Muscle of arm (tissue), 12 donors: ENCODE measurements around the gene POLR3K. TPM values are rescaled to one million over a fixed set of nuclear protein-coding genes. Genes with fewer than 3 reads are reported as not detected.
A peak's percentile ranks its signal among the peaks of the same experiment; 100 is the strongest.

Experiments used
- DNase-seq: peaks from one replicate; pipeline ENCODE4 v3.0.0-alpha.2; 2013
- polyA plus RNA-seq, 12 donors: library from polyadenylated mRNA; unstranded; fragments of 120-200 nt; gene quantifications; one replicate each; pipeline ENCODE4 v1.2.1, GENCODE V29; 2013; ENCODE audit not compliant: insufficient read length in 12 of 12

POLR3K gene
- polyA plus RNA-seq, 12 donors = 6.0 to 13.5 (median 7.8) TPM; not detected in 1

DNA sequence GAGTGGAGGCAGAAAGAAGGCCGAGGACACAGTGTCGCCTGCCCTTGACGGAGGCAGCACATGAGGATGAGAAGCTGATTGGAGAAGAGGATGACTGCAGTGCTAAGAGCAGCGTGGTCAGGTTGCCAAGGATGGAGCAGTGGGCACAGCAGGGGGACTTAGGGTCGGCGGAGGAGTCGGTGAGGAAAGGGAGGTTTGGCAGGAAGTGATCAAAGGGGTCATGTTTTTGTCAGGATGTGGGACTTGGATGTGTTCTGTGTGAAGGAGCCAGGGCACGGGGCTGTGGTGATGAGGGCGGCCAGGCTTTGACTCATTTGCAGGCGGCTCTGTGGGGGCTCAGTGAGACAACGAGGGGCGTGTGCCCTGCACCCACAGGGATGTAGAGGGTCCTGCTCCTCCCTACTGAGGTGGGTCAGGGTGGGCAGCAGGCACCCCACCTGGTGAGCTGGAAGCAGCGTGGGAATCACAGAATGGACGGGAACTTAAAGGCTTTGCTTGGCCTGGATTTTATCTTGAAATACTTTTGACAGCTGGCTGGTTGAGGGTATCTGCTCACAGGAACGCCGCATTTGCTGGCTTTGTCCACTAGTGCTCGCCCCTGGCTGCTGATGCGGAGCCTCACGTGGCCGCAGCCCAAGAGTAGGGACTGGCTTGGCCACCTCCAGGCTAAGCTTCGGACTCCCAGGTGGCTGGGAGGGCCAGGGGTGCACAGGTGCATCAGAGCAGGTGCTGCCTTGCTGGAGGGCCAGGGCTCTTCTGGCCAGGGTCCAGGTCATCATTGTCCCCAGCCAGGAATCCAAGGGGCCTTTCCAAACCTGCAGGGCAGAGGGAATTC, 30.6 kb upstream of the POLR3K start:
- DNase-seq = no peak

GRCh38 chr16:83060-83603, 29.7 kb upstream of the POLR3K start:
- no peak for DNase-seq

DNA sequence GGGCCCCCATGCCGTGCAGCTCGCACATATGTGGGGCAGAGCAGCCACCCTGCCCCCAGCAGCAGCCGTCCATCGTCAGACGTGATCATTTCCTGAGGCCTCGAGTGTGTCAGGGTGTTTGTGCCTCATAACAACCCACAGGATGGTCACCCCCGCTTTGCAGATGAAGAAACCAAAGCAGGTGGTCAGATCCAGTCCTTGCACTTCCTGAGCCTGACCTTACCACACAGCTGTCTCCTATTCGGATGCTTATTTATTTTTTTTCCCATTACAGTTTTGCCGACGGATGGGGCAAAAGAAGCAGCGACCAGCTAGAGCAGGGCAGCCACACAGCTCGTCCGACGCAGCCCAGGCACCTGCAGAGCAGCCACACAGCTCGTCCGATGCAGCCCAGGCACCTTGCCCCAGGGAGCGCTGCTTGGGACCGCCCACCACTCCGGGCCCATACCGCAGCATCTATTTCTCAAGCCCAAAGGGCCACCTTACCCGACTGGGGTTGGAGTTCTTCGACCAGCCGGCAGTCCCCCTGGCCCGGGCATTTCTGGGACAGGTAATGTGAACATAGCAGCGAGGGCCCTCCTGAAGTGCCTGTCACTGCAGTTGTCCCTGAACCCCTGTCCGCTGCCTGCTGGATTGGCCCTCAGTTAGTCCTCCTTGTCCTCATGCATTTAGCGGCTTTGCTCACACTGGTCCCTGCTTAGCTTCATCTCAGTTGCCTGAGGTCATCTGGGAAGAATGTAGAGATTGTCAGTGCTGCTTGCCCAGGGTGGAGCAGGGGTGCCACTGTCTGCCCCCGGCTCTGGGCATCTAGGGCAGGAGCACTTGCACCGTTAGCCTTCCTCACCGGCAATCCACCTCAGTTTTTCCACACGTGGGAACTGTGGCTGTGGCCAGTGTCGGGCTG, 26.0 kb upstream of the POLR3K start:
- DNase-seq = no peak

GRCh38 chr16:78444-79150, 25.2 kb upstream of the POLR3K start:
- DNase-seq = no peak

GRCh38 chr16:77807-78443, 24.5 kb upstream of the POLR3K start, which contains the start of gene MPG:
Gene MPG, plus strand, starts transcription at chr16:78225. Its CDS starts 85 bp downstream, at chr16:78310.
- DNase-seq = peak; percentile 90

- DNase-seq = peak; percentile 80
Observed at GRCh38 chr16:77273-77806, 23.9 kb upstream of the POLR3K start.

DNA sequence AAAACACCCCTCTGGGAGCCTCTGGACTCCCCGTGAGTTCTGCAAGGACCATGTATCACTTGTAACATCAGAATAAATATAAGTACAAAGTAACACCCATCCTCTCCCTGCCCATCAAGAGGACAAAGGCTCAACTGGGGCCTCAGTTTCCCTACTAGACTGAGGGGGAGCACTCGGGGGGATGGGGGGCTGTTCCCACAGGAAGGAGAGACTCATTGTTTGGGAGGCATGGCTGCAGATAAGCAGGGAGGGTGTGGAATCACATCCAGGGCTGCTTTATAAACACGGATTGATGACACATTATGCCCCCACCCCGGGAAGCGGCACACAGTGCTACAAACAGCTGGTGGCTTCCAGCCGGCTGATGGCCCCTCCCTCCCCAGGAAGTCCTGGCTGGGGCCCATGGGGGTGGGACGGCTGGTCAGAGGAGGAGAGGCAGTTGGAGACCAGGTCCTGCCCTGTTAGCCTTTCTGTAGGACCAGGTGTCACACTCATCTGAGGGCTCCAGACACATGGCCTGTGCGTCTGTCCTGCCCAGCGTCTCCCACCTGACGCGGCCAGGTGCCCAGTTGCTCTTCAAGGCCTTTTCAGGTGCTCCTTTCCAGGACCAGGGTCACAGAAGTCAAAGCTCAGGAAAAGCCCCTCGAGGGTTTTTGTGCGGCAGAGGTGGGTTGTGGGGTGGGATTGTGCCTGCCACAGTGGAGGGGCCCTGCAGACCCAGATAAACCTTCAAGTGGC, 23.3 kb upstream of the POLR3K start:
- no peak for DNase-seq

GRCh38 chr16:75580-76501, 22.4 kb upstream of the POLR3K start:
- peak; percentile 75 for DNase-seq

- DNase-seq = no peak
Observed at GRCh38 chr16:74747-75334, 21.4 kb upstream of the POLR3K start.

- no peak for DNase-seq
Observed at GRCh38 chr16:74051-74746, 20.8 kb upstream of the POLR3K start.

GRCh38 chr16:72561-73548, 19.4 kb upstream of the POLR3K start, which contains the start of gene RHBDF1:
Gene RHBDF1, minus strand, starts transcription at chr16:72631. Its CDS starts 7,616 bp downstream, at chr16:65015.
- no peak for DNase-seq

DNA sequence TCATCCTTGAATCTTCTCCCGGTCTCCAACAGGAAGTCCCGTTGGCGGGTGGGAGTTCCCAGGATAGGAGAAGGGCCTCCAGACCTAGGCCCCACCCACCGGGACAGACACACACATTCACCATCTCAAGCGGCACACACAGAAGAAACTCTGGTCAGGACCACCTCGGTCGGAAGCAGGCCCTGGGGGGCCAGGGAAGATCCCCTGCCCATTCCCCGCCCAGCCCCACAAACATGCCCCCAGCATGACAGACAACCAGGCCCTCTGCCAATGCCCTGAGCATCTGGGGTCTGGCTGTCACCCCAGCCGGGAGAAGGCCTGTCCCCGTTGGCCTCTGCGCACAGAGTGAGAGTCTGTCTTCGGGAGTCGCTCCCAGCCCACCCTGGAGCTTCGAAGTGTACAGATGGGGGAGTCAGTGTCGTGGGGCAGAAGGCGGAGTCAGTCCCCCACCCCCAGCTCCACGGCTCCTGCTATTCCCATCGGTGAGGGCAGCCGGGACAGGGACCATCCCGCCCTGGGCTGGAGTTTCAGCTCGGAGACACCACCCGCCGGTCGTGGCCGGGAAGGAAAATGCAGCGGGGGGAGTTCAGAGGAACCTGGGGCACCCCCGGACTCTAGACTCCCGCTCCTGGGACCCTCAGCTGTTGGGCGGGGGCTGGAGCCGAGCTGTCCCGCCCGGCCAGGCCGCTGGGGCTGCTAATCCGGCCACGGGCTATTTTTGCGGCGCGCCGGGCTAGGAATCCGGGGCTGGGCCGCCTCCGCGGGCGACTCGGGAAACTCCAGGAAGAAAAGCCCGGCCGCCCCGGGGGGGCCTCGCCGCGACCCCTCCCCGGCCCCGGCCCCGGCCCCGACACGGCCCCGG, 18.4 kb upstream of the POLR3K start:
- peak; percentile 82 for DNase-seq

DNA sequence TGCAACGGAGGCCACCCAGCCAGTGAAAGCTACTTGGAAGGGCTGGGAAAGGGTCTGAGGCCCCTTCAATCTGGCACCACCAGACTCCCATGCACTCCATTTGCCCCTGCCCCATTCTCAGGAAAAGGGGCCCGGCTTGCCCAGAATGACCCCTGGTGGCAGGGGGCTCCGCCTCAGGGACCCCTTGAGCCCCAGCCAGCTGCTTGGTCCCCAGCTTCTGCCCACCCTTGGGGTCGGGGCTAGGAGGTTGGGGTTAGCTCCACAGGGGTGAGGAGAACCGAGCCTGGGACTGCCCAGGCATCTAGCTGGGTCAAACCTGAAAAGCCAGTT, 17.8 kb upstream of the POLR3K start:
- DNase-seq = no peak

DNA sequence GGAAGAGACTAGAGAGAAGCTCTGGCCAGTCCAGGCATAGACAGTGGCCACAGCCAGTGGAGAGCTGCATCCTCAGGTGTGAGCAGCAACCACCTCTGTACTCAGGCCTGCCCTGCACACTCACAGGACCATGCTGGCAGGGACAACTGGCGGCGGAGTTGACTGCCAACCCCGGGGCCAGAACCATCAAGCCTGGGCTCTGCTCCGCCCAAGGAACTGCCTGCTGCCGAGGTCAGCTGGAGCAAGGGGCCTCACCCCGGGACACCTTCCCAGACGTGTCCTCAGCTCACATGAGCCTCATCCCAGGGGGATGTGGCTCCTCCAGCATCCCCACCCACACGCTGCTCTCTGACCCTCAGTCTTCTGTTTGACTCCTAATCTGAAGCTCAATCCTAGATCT, 15.8 kb upstream of the POLR3K start:
- no peak for DNase-seq

- DNase-seq = no peak
Observed at GRCh38 chr16:67884-68789, 14.7 kb upstream of the POLR3K start.
